Globus pallidus (tissue), 1 donor: ENCODE results near the gene MSL3B.

ENCODE experiments used
- DNase-seq: peaks from one replicate; pipeline ENCODE4 v3.0.0-alpha.2; 2015; ENCODE audit warnings: low spot score

MSL3B gene

GRCh38 chr2:233816771-233817170 lies 51.4 kb downstream of the MSL3B start:
- no peak for DNase-seq

- DNase-seq = no peak
These were observed 51.9 kb downstream of the MSL3B start for GRCh38 chr2:233816334-233816733.

- DNase-seq = no peak
These were observed 52.3 kb downstream of the MSL3B start for GRCh38 chr2:233815861-233816260.
